Aorta (tissue), 5 donors: ENCODE measurements around the gene RNF207. TPM values are rescaled to one million over a fixed set of nuclear protein-coding genes. Genes with fewer than 3 reads are reported as not detected.

Experiments
- ATAC-seq: fragments of 200-7000 bp; cut with Tn5 transposase; one replicate; pipeline ENCODE4 v1.9.1; 2022; ENCODE audit warnings: moderate library complexity; ENCODE audit not compliant: low FRiP score
- DNase-seq, 2 donors: peaks; one replicate each; pipeline ENCODE4 v3.0.0-alpha.2; 2020
- H3K27ac ChIP-seq, 2 donors: one replicate each; pipeline ENCODE4 v1.5.1; 2013; ENCODE audit warnings: low read length in 2 of 2, mild to moderate bottlenecking in 2 of 2, moderate library complexity in 2 of 2, control low read depth in 1 of 2, inconsistent platforms in 1 of 2, low read depth in 1 of 2
- H3K27me3 ChIP-seq, 2 donors: one replicate each; pipeline ENCODE4 v1.6.1; 2013; ENCODE audit warnings: control low read depth in 1 of 2, low read length in 1 of 2, mild to moderate bottlenecking in 1 of 2, moderate library complexity in 1 of 2; ENCODE audit not compliant: insufficient read depth in 2 of 2, control insufficient read depth in 1 of 2
- H3K36me3 ChIP-seq, 2 donors: one replicate each; pipeline ENCODE4 v1.6.1; 2013; ENCODE audit warnings: control low read depth in 1 of 2, low read length in 1 of 2, mild to moderate bottlenecking in 1 of 2; ENCODE audit not compliant: insufficient read depth in 2 of 2, control insufficient read depth in 1 of 2
- H3K4me1 ChIP-seq, 2 donors: one replicate each; pipeline ENCODE4 v1.6.1; 2013; ENCODE audit warnings: low read length in 2 of 2, control low read depth in 1 of 2, mild to moderate bottlenecking in 1 of 2, moderate library complexity in 1 of 2; ENCODE audit not compliant: insufficient read depth in 2 of 2, control insufficient read depth in 1 of 2
- H3K4me3 ChIP-seq, 2 donors: one replicate each; pipeline ENCODE4 v1.5.1; 2013; ENCODE audit warnings: low read length in 2 of 2, control low read depth in 1 of 2, mild to moderate bottlenecking in 1 of 2
- H3K9me3 ChIP-seq: one replicate; pipeline ENCODE4 v1.6.1; 2013; ENCODE audit warnings: mild to moderate bottlenecking, low read length; ENCODE audit not compliant: control insufficient read depth
- WGBS, 2 donors: extraction: QIAGEN DNeasy Blood & Tissue Kit; methylation state at CpG; one replicate each; pipeline ENCODE4 v1.1.7; 2013; 5-methylcytosine and 5-hydroxymethylcytosine counted together
- intact Hi-C, 2 donors: fragments of 100-400 bp; cut with DNase I; formaldehyde crosslinking; loops; one replicate each; pipeline versions ENCODE4 v1.14.2 to v1.15.0; 2022
- polyA plus RNA-seq, 2 donors: library from polyadenylated mRNA; stranded (reverse); fragments of 200-250 nt; gene quantifications; one replicate each; pipeline ENCODE4 v1.2.3, GENCODE V29; 2013
- total RNA-seq, 2 donors: library from RNA; stranded (reverse); fragmentation: NEBNext Ultra II Directional; extraction: Animal tissue kit (Norgen Biotek cat#: 25700); gene quantifications; one replicate each; pipeline ENCODE4 v1.2.1, GENCODE V29; 2021
- donor health status: healthy with polysubstance abuse.
- donor health status: Bipolar disorder and iron deficiency.
- donor health status: DM: no; HTN: no; CAD: no.
- donor health status: DM: no; HTN: no; CAD: no.
- donor health status: DM: yes; HTN: yes; CAD: no.

Gene RNF207
- total and polyA plus RNA-seq, 4 donors = 1.5 to 31.4 (median 14.5) TPM

- no peak overlapping the region for H3K27ac ChIP-seq
These were observed 57.8 kb downstream of the RNF207 start for GRCh38 chr1:6263716-6264115.

DNA sequence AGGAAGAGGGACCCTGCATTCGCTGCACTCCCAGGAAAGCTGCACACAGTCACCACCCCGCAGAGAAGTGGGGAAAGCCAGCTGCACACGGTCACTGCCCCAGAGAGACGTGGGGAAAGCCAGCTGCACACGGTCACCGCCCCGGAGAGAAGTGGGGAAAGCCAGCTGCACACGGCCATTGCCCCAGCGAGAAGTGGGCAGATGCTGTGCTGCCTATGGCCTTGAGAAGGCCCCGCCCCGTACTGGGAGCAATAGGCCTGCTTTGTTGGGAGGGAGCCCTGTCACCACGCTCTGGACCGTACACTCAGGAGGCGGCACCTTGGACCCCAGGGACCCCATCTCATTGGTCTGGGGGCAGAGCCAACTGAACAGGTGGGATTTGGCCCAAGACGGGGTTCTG lies 59.2 kb downstream of the RNF207 start:
- 94 to 95% methylated on average over 15 of the region's 15 CpGs for WGBS, 2 donors
- Histone ChIP-seq H3K36me3 (no peaks in the 10 kb centered on the region), H3K27ac (no peak overlapping the region), H3K4me3 (no peak overlapping the region), H3K27me3 (no peaks in the 10 kb centered on the region), H3K9me3 (no peaks in the 10 kb centered on the region), H3K4me1 (no peaks in the 10 kb centered on the region)
- ATAC-seq (no peak), DNase-seq (no peak)
- intact Hi-C loops = no loop called here

More at GRCh38 chr1:6263716-6264115, 57.8 kb downstream of the RNF207 start:
- Histone ChIP-seq H3K27me3 (no peaks in the 10 kb centered on the region), H3K36me3 (no peaks in the 10 kb centered on the region), H3K4me3 (no peak overlapping the region), H3K4me1 (no peaks in the 10 kb centered on the region), H3K9me3 (no peaks in the 10 kb centered on the region)
- intact Hi-C loops = no loop called here
- DNase-seq (no peak), ATAC-seq (no peak)
- WGBS, 2 donors = 40 to 56% methylated on average over 7 of the region's 7 CpGs

DNA sequence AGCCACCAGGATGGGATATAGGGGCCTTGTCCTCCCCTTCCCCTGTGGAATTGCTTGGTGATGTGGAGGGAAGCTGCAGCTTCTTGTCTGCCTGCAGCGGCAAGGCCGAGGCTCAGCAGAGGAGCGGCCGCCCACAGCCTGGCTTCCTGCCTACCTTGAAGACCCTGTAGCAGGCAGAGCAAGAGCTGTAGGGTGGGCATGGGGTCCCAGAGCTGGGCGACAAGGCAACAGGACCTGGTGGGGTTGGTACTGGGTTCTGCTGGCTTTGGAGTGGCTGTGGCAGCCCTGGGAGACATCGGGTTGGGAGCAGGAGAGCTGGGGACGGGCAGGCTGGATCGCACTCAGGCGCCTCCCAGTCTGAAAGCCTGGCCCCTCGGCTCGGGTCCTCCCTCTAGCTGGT lies 60.7 kb downstream of the RNF207 start:
- Histone ChIP-seq H3K4me1 (no peaks in the 10 kb centered on the region), H3K36me3 (no peaks in the 10 kb centered on the region), H3K9me3 (no peaks in the 10 kb centered on the region), H3K27ac (no peak overlapping the region), H3K4me3 (no peak overlapping the region), H3K27me3 (no peaks in the 10 kb centered on the region)
- no peak for ATAC-seq
- no peak for DNase-seq
- intact Hi-C loops = no loop called here
- WGBS, 2 donors = 92 to 95% methylated on average over 11 of the region's 11 CpGs

- Histone ChIP-seq H3K36me3 (no peaks in the 10 kb centered on the region), H3K4me1 (no peaks in the 10 kb centered on the region), H3K9me3 (no peaks in the 10 kb centered on the region), H3K4me3 (no peak overlapping the region), H3K27ac (no peak overlapping the region), H3K27me3 (no peaks in the 10 kb centered on the region)
- intact Hi-C loops = no loop called here
- ATAC-seq (no peak), DNase-seq (no peak)
- 94 to 95% methylated on average over 12 of the region's 12 CpGs for WGBS, 2 donors
These were observed 61.9 kb downstream of the RNF207 start for GRCh38 chr1:6267686-6268322.

DNA sequence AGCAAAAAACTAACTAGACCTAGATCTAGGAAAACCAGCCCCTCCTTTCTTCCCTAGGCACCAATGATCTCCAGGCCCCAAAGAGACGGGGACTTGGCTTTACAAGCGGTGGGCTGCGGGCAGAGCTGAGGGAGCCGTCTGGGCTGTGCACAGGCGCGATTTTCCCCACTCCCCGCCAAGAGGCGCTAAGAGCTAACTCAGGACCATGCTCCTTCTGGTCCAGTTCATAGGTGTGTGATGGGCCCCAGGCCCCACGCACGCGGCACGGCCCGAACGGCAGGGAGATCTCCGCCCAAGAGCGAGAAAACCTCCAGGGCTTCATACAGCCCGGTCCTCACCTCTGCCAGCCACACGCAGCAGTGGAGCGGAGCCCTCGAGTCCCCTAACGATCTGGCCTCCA lies 62.5 kb downstream of the RNF207 start:
- DNase-seq = no peak
- H3K27me3 ChIP-seq = no peaks in the 10 kb centered on the region
- WGBS, 2 donors = 87 to 89% methylated on average over 21 of the region's 21 CpGs
- no peak overlapping the region for H3K27ac ChIP-seq
- H3K4me1 ChIP-seq = no peaks in the 10 kb centered on the region
- H3K36me3 ChIP-seq = no peaks in the 10 kb centered on the region
- no peaks in the 10 kb centered on the region for H3K9me3 ChIP-seq
- ATAC-seq = no peak
- H3K4me3 ChIP-seq = no peak overlapping the region
- intact Hi-C loops = no loop called here

DNA sequence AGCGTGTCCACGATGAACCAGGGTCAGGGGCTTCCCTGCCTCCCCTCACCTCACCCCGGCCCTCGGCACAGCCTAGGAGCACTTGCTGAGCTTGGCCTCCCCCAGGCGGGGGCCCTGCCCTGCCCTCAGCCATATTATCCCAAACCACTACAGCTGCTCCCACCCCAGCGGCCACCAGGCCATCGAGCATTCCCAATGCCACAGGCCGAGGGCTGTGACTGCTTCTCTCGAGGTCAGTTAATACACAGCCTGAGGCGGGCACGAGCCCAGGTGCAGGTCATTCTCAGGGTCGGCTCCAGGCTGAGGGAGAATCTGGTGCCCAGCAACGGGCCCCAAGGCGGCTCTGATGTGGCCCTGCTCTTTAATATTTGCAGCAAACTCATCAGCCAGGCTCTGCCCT lies 63.4 kb downstream of the RNF207 start:
- intact Hi-C loops = no loop called here
- no peak for ATAC-seq

DNA sequence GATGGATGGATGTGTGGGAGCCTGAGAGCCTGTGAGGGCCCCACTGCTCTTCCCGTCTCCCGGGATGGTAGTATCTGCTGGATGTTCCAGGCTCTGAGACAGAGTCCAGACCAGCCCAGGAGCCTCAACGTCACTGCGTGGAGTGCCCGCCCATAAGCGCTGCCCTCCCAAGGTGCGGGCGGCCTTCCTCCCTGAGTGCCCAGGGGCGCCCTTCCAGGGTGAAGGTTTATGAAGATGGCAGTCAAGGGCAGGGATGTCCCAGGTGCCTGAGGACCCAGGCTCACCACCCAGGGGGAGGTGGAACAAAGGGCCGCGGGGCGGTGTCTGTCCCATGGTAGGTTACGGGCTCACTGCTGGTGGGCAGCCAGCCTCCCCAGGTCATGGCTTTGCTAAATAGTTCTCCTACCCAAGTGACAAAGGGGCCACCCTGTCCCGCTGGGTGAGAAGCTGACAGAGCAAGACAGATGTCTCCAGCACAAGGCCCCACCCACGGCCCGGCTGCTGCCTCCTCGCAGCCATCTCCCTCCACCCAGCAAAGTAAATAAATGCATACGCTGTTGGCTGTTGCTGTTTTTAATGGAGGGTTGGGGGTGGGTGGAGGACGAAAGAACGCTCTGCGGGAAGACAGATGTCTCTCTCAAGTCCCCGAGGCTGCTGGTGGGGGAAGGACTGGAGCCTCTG lies 63.9 kb downstream of the RNF207 start:
- H3K27ac ChIP-seq = no peak overlapping the region
- intact Hi-C loops = no loop called here
- no peaks in the 10 kb centered on the region for H3K4me1 ChIP-seq
- no peaks in the 10 kb centered on the region for H3K36me3 ChIP-seq
- no peaks in the 10 kb centered on the region for H3K27me3 ChIP-seq
- no peaks in the 10 kb centered on the region for H3K9me3 ChIP-seq
- DNase-seq (no peak), ATAC-seq (no peak)
- H3K4me3 ChIP-seq = no peak overlapping the region
- 91 to 92% methylated on average over 22 of the region's 22 CpGs for WGBS, 2 donors

More for the DNA sequence above, 63.4 kb downstream of the RNF207 start:
- no peaks in the 10 kb centered on the region for H3K36me3 ChIP-seq
- H3K27ac ChIP-seq = no peak overlapping the region
- DNase-seq = no peak
- WGBS, 2 donors = 94 to 96% methylated on average over 14 of the region's 14 CpGs
- no peaks in the 10 kb centered on the region for H3K9me3 ChIP-seq
- no peaks in the 10 kb centered on the region for H3K27me3 ChIP-seq
- no peak overlapping the region for H3K4me3 ChIP-seq
- no peaks in the 10 kb centered on the region for H3K4me1 ChIP-seq

GRCh38 chr1:6270401-6270800 lies 64.5 kb downstream of the RNF207 start:
- Histone ChIP-seq H3K4me1 (no peaks in the 10 kb centered on the region), H3K27me3 (no peaks in the 10 kb centered on the region), H3K4me3 (no peak overlapping the region), H3K9me3 (no peaks in the 10 kb centered on the region), H3K36me3 (no peaks in the 10 kb centered on the region), H3K27ac (no peak overlapping the region)
- intact Hi-C loops = no loop called here
- DNase-seq (no peak), ATAC-seq (no peak)
- 85 to 88% methylated on average over 8 of the region's 8 CpGs for WGBS, 2 donors
